WI38 (cell line): ENCODE results near the gene KRT5.
"Not testable (repeated sequence)": the region's sequence is repeated elsewhere in the genome, so short reads cannot be mapped to it uniquely, and the experiment has no call there.

Source experiments
- H3K4me3 ChIP-seq: 2 replicates; pipeline ENCODE4 v1.5.1; 2011; ENCODE audit warnings: low read depth, mild to moderate bottlenecking, control low read depth, low read length
- TF ChIP-seq, protein P1 (sequence below): IDR thresholded peaks from 2 replicates; pipeline ENCODE4 v1.5.1; 2012; ENCODE audit warnings: low read depth, mild to moderate bottlenecking, control low read depth, low read length

Gene KRT5

DNA sequence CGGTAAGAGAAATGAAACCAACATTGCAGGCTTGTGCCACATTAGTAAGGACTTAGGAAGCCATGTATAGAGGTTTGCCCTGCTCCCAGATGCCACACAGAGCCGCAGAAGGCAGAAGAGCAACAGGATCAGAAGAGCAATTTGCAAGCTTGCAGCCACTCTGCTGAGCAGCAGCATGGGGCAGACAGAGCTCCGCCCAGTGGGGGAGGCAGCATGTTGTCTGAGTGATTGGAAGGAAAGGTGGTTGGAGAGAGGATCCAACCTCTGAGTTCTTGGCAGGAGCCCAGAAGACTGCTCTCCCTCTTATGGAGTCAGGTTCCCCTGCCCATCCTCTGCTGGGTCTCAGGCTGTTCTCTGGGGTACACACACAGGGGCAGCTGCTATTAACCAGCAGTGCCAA, 24.8 kb downstream of the KRT5 start:
- TF ChIP-seq, protein P1, sequence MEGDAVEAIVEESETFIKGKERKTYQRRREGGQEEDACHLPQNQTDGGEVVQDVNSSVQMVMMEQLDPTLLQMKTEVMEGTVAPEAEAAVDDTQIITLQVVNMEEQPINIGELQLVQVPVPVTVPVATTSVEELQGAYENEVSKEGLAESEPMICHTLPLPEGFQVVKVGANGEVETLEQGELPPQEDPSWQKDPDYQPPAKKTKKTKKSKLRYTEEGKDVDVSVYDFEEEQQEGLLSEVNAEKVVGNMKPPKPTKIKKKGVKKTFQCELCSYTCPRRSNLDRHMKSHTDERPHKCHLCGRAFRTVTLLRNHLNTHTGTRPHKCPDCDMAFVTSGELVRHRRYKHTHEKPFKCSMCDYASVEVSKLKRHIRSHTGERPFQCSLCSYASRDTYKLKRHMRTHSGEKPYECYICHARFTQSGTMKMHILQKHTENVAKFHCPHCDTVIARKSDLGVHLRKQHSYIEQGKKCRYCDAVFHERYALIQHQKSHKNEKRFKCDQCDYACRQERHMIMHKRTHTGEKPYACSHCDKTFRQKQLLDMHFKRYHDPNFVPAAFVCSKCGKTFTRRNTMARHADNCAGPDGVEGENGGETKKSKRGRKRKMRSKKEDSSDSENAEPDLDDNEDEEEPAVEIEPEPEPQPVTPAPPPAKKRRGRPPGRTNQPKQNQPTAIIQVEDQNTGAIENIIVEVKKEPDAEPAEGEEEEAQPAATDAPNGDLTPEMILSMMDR, result no peak
- H3K4me3 ChIP-seq, result no peak overlapping the region

DNA sequence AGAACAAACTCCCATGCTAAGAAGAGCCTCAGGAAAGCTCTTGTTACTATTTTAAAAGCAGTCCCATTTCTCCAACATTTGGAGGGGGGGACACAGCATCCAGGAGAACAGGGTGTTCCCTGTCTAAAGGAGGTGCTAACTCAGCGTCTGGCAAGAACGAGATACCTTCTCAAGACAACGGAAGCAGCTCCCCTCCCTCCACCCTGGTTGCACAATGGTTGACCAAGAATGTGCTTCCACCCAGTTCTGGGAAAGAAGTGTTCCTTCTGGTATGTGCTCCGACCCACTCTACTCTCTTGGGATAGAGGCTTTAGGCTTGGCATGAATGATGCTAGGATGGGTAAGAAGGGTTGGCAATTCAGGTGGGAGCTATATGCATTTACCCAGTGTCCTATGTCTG, 25.7 kb downstream of the KRT5 start:
- TF ChIP-seq, protein P1, result no peak
- no peak overlapping the region for H3K4me3 ChIP-seq

DNA sequence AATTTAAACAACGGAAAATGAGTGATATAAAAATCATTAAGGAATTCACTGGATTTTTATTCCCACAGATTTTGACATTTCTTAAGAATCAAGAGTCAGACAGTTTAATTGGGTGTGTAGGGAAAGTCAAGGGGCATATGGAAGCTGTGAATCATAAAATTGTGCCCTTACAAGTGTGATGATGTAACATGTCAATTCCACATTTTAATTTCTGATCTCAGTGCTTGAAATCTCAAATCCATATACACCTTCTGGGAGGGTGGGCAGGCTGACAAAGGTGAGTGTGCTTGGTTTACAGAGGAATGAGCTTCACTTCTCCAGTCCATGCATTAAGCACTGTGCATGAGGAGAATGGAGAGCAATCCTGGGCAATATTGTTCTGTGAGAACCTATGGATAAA, 26.1 kb downstream of the KRT5 start:
- no peak overlapping the region for H3K4me3 ChIP-seq
- TF ChIP-seq, protein P1, result no peak

DNA sequence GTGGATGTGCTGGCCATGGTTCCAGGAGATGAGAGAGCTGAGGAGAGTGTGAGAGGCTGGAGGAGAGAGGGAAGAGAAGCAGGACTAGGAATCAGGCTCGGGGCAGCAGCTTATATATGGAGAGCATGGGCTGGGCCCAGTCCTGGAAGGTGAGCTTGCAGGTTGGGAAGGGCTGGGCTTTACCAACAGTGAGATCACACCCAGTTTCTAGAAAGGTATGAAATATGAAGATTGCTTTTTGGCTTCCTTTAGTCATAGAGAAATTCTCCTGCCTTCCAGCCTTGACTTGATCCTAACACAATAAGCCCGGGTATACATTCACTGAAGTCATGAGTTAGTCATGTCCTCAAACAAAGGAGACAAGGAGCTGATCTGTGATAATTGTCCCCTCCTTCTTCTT, 27.0 kb downstream of the KRT5 start, which contains the start of gene KRT6A:
TSS of gene KRT6A (minus strand) at position 86 of the 400 bp plus-strand sequence. CDS start at position 17, 69 bp downstream.
- TF ChIP-seq, protein P1, result no peak
- H3K4me3 ChIP-seq, result no peak within 1 kb of the TSS

DNA sequence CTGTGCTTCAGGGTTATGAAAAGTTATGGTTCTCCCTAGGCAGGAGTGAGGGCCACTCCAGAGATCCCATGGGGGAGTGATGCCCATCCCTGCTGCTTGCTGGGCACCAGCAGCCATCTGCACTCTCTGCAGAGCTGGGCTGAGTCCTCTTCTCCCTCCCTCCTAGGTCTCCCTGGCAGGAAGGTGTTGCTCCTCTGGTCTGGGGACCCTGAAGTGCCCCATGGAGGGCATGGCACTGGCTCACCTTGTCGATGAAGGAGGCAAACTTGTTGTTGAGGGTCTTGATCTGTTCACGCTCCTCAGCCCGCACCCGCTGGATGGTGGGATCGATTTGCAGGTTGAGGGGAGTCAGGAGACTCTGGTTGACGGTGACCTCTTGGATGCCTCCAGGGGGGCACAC, 27.8 kb downstream of the KRT5 start:
- not testable (repeated sequence) for H3K4me3 ChIP-seq

DNA sequence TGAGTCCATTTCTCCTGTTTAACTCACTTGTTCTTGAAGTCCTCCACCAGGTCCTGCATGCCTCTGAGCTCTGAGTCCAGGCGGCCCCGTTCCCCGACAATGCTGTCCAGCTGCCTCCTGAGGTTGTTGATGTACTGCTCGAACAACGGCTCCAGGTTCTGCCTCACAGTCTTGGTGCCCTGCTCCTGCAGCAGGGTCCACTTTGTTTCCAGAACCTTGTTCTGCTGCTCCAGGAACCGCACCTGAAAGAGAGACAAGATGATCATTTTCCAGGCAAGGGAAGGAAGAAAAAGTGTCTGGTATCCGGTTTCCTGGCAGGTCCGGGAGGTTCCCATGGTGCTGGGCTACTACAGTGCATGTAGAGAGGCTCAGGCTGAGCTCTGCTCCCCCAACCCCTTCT, 28.7 kb downstream of the KRT5 start:
- H3K4me3 ChIP-seq, result not testable (repeated sequence)

DNA sequence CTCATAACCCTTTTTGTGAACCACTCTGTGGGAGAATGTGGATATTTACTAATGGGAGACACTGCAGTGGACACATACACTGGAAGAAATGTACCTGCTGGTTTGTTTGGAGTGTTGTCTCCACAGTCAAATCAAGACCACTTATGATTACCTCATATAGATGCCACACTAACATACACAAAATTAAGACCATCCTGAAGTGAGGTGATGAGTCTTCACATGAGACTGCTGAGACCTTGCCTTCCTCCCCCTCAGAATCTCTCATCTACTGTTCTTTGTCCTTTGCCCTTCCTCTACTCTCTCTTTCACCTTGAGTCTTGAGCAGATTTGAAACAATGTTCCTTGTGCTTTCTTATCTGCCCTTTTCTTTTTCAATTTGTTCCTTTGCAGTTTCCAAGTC, 31.5 kb downstream of the KRT5 start:
- TF ChIP-seq, protein P1, result no peak
- H3K4me3 ChIP-seq, result no peak overlapping the region

DNA sequence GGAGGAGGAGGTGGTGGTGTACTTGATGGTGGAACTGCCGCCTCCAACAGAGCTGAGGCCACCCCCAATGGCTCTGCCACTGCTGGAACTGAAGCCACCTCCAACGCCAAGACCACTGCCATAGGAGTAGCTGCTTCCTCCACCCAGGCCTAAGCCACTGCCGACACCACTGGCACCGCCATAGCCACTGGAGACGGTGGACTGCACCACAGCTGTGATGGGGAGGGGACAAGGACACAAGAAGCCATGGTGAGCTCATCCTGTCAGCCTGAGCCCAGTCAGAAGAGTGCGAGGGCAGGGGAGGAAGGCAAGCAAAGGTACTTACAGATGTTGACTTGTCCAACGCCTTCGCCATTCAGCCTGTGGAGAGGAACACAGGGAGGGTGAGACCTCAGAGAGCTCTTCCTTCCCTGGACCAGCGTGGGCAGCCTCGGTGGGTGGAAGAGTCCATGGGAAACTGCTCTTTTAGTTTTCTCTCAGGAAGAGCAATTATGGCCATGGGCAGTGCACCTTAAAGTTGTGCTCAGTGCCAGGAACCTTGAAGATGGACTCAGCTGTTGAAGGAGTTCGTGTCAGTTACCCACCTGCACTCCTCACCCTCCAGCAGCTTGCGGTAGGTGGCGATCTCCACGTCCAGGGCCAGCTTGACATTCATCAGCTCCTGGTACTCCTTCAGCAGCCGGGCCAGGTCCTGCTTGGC, 32.3 kb downstream of the KRT5 start:
- H3K4me3 ChIP-seq, result not testable (repeated sequence)

DNA sequence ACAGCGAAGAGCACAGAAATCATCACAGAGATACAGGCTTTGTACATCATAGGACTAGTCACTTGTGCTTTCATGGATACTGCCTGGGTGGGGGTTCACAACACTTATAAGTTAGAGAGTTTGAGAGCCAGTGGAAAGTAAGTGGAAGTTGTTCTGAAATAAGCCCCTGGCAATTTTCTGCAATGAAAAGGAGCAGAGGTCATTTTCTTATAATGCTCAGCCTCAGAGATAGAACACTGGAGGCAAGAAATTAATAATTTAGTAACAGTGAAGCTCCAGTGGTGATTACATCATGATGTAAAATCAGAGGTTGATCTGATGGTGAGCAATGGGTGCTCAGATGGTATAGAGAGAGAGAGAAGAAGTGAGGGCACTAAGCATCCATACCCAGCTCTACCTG, 33.0 kb downstream of the KRT5 start:
- H3K4me3 ChIP-seq, result no peak overlapping the region
- TF ChIP-seq, protein P1, result no peak
